Breast epithelium (tissue), 4 donors: Measurements from ENCODE around the gene MAP1LC3B2. TPM values are rescaled to one million over a fixed set of nuclear protein-coding genes. Genes with fewer than 3 reads are reported as not detected.

Experiments used
- DNase-seq, 2 donors: peaks; one replicate each; pipeline ENCODE4 v3.0.0-alpha.2; 2019; ENCODE audit warnings: low spot score in 2 of 2
- H3K27ac ChIP-seq, 2 donors: fragments of 200-600 bp; sonication (generic) in 1 of 2; one replicate each; pipeline ENCODE4 v1.5.1; 2016 to 2019; ENCODE audit warnings: mild to moderate bottlenecking in 1 of 2
- H3K27me3 ChIP-seq, 2 donors: fragments of 200-600 bp; sonication (generic) in 1 of 2; one replicate each; pipeline versions ENCODE4 v1.5.1 to v1.6.0; 2017 to 2019; ENCODE audit warnings: control low read depth in 1 of 2, mild to moderate bottlenecking in 1 of 2
- H3K36me3 ChIP-seq: fragments of 200-600 bp; one replicate; pipeline ENCODE4 v1.5.1; 2019
- H3K4me1 ChIP-seq, 2 donors: fragments of 200-600 bp; sonication (generic); one replicate each; pipeline ENCODE4 v1.5.1; 2016 to 2019; ENCODE audit warnings: control low read depth in 1 of 2
- H3K4me3 ChIP-seq, 3 donors: fragments of 200-600 bp; sonication (generic); 1 replicate in 2 of 3; 2 replicates in 1 of 3; pipeline ENCODE4 v1.5.1; 2016 to 2019; ENCODE audit warnings: mild to moderate bottlenecking in 3 of 3, moderate library complexity in 2 of 3
- H3K9me3 ChIP-seq, 2 donors: fragments of 200-600 bp; sonication (generic) in 1 of 2; one replicate each; pipeline ENCODE4 v1.5.1; 2016 to 2019; ENCODE audit warnings: control low read depth in 1 of 2
- CTCF ChIP-seq, 3 donors: fragments of 450-650 bp; IDR thresholded peaks; one replicate each; pipeline ENCODE4 v1.5.1; 2016 to 2017; ENCODE audit warnings: antibody characterized with exemption in 3 of 3, mild to moderate bottlenecking in 3 of 3, moderate library complexity in 3 of 3
- POLR2A ChIP-seq: fragments of 450-650 bp; IDR thresholded peaks from one replicate; pipeline ENCODE4 v1.6.1; 2016; ENCODE audit warnings: antibody characterized with exemption, mild to moderate bottlenecking, moderate library complexity
- POLR2AphosphoS5 ChIP-seq, 3 donors: sonication (generic); formaldehyde crosslinking; IDR thresholded peaks; one replicate each; pipeline ENCODE4 v1.6.1; 2017; ENCODE audit warnings: antibody characterized with exemption in 3 of 3
- intact Hi-C: fragments of 100-400 bp; cut with DNase I; formaldehyde crosslinking; loops from one replicate; pipeline ENCODE4 v1.15.1; 2023; ENCODE audit warnings: low total_unique reads
- total RNA-seq, 3 donors: library from RNA; depleted of rRNA; stranded (reverse); fragments of >200 nt; gene quantifications; one replicate each; pipeline ENCODE4 v1.1.0, GENCODE V29; 2016

The MAP1LC3B2 gene
- total RNA-seq, 3 donors from 2014 or later: 0.98 to 8.5 (median 1.1) TPM

- H3K27ac ChIP-seq: peak overlapping the region; percentile 71
- H3K4me3 ChIP-seq: no peak overlapping the region
- H3K4me1 ChIP-seq: peaks cover 0 to 4% of the 10 kb centered on the region in 2 donors
- no peaks in the 10 kb centered on the region for H3K36me3 ChIP-seq
- no peaks in the 10 kb centered on the region for H3K27me3 ChIP-seq
- H3K9me3 ChIP-seq: no peaks in the 10 kb centered on the region
- DNase-seq: no peak
- intact Hi-C loops: loop anchor here (10.0 kb wide), 1 partner anchor 65 kb away; no protein-coding TSS in a partner anchor
- no peak for TF ChIP-seq CTCF (IDR thresholded peaks at IDR 0.05)
- TF ChIP-seq POLR2A: no peak
- TF ChIP-seq POLR2AphosphoS5 (IDR thresholded peaks at IDR 0.05): no peak
These were observed 38.9 kb upstream of the MAP1LC3B2 start for GRCh38 chr12:116520225-116520760.

GRCh38 chr12:116520801-116521471 lies 38.2 kb upstream of the MAP1LC3B2 start:
- DNase-seq: peak; percentile 72 to 94
- no peaks in the 10 kb centered on the region for H3K36me3 ChIP-seq
- H3K4me1 ChIP-seq: peaks cover 0 to 4% of the 10 kb centered on the region in 2 donors
- H3K27ac ChIP-seq: peak overlapping the region; percentile 71
- no peaks in the 10 kb centered on the region for H3K27me3 ChIP-seq
- no peak overlapping the region for H3K4me3 ChIP-seq
- TF ChIP-seq POLR2AphosphoS5 (IDR thresholded peaks at IDR 0.05) (peak in 2 of 3 donors; percentile 50 to 52), CTCF (IDR thresholded peaks at IDR 0.05) (no peak)
- no peaks in the 10 kb centered on the region for H3K9me3 ChIP-seq
- intact Hi-C loops: loop anchor here (10.0 kb wide), 1 partner anchor 66 kb away; no protein-coding TSS in a partner anchor

GRCh38 chr12:116524311-116524710 lies 34.9 kb upstream of the MAP1LC3B2 start:
- Histone ChIP-seq H3K4me1 (peaks cover 4% of the 10 kb centered on the region in 2 donors), H3K27ac (peak overlapping the region in 1 of 2 donors; percentile 80), H3K27me3 (no peaks in the 10 kb centered on the region), H3K4me3 (no peak overlapping the region), H3K36me3 (no peaks in the 10 kb centered on the region), H3K9me3 (no peaks in the 10 kb centered on the region)
- no peak for TF ChIP-seq POLR2AphosphoS5 (IDR thresholded peaks at IDR 0.05)
- TF ChIP-seq CTCF (IDR thresholded peaks at IDR 0.05): no peak
- TF ChIP-seq POLR2A: no peak
- no peak for DNase-seq
- intact Hi-C loops: loop anchor here (10.0 kb wide), 1 partner anchor 70 kb away; no protein-coding TSS in a partner anchor

- H3K9me3 ChIP-seq: no peaks in the 10 kb centered on the region
- peak overlapping the region; percentile 48 to 80 for H3K27ac ChIP-seq
- no peak for DNase-seq
- intact Hi-C loops: loop anchor here (10.0 kb wide), 1 partner anchor 70 kb away; no protein-coding TSS in a partner anchor
- H3K4me1 ChIP-seq: peaks cover 4% of the 10 kb centered on the region in 2 donors
- H3K4me3 ChIP-seq: peak overlapping the region in 1 of 3 donors; percentile 21
- H3K27me3 ChIP-seq: no peaks in the 10 kb centered on the region
- TF ChIP-seq POLR2A: no peak
- TF ChIP-seq CTCF (IDR thresholded peaks at IDR 0.05): peak in 1 of 3 donors; percentile 7
- no peaks in the 10 kb centered on the region for H3K36me3 ChIP-seq
These were observed 34.2 kb upstream of the MAP1LC3B2 start for GRCh38 chr12:116524964-116525379.

GRCh38 chr12:116525418-116526001 lies 33.7 kb upstream of the MAP1LC3B2 start:
- DNase-seq: peak; percentile 69 to 86
- intact Hi-C loops: loop anchor here (10.0 kb wide), 1 partner anchor 71 kb away; no protein-coding TSS in a partner anchor
- H3K9me3 ChIP-seq: no peaks in the 10 kb centered on the region
- peak overlapping the region; percentile 80 for H3K27ac ChIP-seq
- H3K36me3 ChIP-seq: no peaks in the 10 kb centered on the region
- no peaks in the 10 kb centered on the region for H3K27me3 ChIP-seq
- peak overlapping the region in 2 of 3 donors; percentile 21 to 34 for H3K4me3 ChIP-seq
- H3K4me1 ChIP-seq: peaks cover 4% of the 10 kb centered on the region in 2 donors
- TF ChIP-seq POLR2AphosphoS5 (IDR thresholded peaks at IDR 0.05): peak in 1 of 3 donors; percentile 48
- TF ChIP-seq CTCF (IDR thresholded peaks at IDR 0.05): no peak
